ENCODE measurements around the gene MACF1. TPM values are rescaled to one million over a fixed set of nuclear protein-coding genes. Genes with fewer than 3 reads are reported as not detected.

Gene MACF1
- total and polyA plus RNA-seq, 2 experiments from 2014 or later, result 80.4 to 261 TPM

GRCh38 chr1:39380036-39380435 lies 175.5 kb downstream of the MACF1 start:
- H3K9me3 ChIP-seq (ENCODE audit: low read depth), result no peaks in the 10 kb centered on the region
- no peak overlapping the region for H3K4me3 ChIP-seq
- H3K27me3 ChIP-seq, result no peaks in the 10 kb centered on the region
- peaks cover 65% of the 10 kb centered on the region for H3K36me3 ChIP-seq
- no peak for DNase-seq (ENCODE audit: low read depth in 1 of 2, low spot score in 1 of 2)
- TF ChIP-seq CTCF (IDR thresholded peaks at IDR 0.05; ENCODE audit: low read depth, low read length), result no peak
- no peak overlapping the region for H3K27ac ChIP-seq
- no peaks in the 10 kb centered on the region for H3K4me1 ChIP-seq (ENCODE audit: low read depth)

- Histone ChIP-seq H3K4me1 (ENCODE audit: low read depth) (no peaks in the 10 kb centered on the region), H3K27me3 (no peaks in the 10 kb centered on the region), H3K36me3 (peaks cover 79% of the 10 kb centered on the region), H3K27ac (no peak overlapping the region), H3K9me3 (ENCODE audit: low read depth) (no peaks in the 10 kb centered on the region), H3K4me3 (no peak overlapping the region)
- TF ChIP-seq CTCF (IDR thresholded peaks at IDR 0.05; ENCODE audit: low read depth, low read length), result no peak
- DNase-seq (ENCODE audit: low read depth in 1 of 2, low spot score in 1 of 2), result peak in 1 of 2 donors; percentile 74
Measured at GRCh38 chr1:39381839-39382238, 177.3 kb downstream of the MACF1 start.

- no peaks in the 10 kb centered on the region for H3K4me1 ChIP-seq (ENCODE audit: low read depth)
- DNase-seq (ENCODE audit: low read depth in 1 of 2, low spot score in 1 of 2), result no peak
- TF ChIP-seq CTCF (IDR thresholded peaks at IDR 0.05; ENCODE audit: low read depth, low read length), result no peak
- no peak overlapping the region for H3K4me3 ChIP-seq
- H3K9me3 ChIP-seq (ENCODE audit: low read depth), result no peaks in the 10 kb centered on the region
- H3K27me3 ChIP-seq, result no peaks in the 10 kb centered on the region
- peaks cover 85% of the 10 kb centered on the region for H3K36me3 ChIP-seq
- H3K27ac ChIP-seq, result peak overlapping the region; percentile 45
Measured at GRCh38 chr1:39384305-39384704, 179.8 kb downstream of the MACF1 start.

- peaks cover 9% of the 10 kb centered on the region for H3K4me1 ChIP-seq (ENCODE audit: low read depth)
- no peak for TF ChIP-seq CTCF (IDR thresholded peaks at IDR 0.05; ENCODE audit: low read depth, low read length)
- no peaks in the 10 kb centered on the region for H3K9me3 ChIP-seq (ENCODE audit: low read depth)
- H3K27me3 ChIP-seq, result no peaks in the 10 kb centered on the region
- peaks cover 78% of the 10 kb centered on the region for H3K36me3 ChIP-seq
- no peak overlapping the region for H3K4me3 ChIP-seq
- H3K27ac ChIP-seq, result peak overlapping the region; percentile 45
- no peak for DNase-seq (ENCODE audit: low read depth in 1 of 2, low spot score in 1 of 2)
Measured at GRCh38 chr1:39385067-39385988, 180.8 kb downstream of the MACF1 start.

- Histone ChIP-seq H3K27me3 (no peaks in the 10 kb centered on the region), H3K4me1 (ENCODE audit: low read depth) (peaks cover 26% of the 10 kb centered on the region), H3K9me3 (ENCODE audit: low read depth) (no peaks in the 10 kb centered on the region), H3K27ac (peak overlapping the region; percentile 55), H3K36me3 (peaks cover 64% of the 10 kb centered on the region), H3K4me3 (no peak overlapping the region)
- TF ChIP-seq CTCF (IDR thresholded peaks at IDR 0.05; ENCODE audit: low read depth, low read length), result no peak
- no peak for DNase-seq (ENCODE audit: low read depth in 1 of 2, low spot score in 1 of 2)
Measured at GRCh38 chr1:39386997-39387396, 182.5 kb downstream of the MACF1 start.

All from cardiac muscle cell (in vitro differentiated cells and primary cell).